HG03064 (cell line): ENCODE measurements around the gene TBX2.
"Not testable (repeated sequence)": the region's sequence is repeated elsewhere in the genome, so short reads cannot be mapped to it uniquely, and the experiment has no call there.

Experiments
- ATAC-seq: cut with Tn5 transposase; IDR thresholded peaks from one replicate; pipeline ENCODE4 v1.9.1; 2021; ENCODE audit warnings: low read depth; ENCODE audit not compliant: unreplicated experiment

TBX2 gene

GRCh38 chr17:61425682-61426481, 26.2 kb downstream of the TBX2 start:
- no peak for ATAC-seq

DNA sequence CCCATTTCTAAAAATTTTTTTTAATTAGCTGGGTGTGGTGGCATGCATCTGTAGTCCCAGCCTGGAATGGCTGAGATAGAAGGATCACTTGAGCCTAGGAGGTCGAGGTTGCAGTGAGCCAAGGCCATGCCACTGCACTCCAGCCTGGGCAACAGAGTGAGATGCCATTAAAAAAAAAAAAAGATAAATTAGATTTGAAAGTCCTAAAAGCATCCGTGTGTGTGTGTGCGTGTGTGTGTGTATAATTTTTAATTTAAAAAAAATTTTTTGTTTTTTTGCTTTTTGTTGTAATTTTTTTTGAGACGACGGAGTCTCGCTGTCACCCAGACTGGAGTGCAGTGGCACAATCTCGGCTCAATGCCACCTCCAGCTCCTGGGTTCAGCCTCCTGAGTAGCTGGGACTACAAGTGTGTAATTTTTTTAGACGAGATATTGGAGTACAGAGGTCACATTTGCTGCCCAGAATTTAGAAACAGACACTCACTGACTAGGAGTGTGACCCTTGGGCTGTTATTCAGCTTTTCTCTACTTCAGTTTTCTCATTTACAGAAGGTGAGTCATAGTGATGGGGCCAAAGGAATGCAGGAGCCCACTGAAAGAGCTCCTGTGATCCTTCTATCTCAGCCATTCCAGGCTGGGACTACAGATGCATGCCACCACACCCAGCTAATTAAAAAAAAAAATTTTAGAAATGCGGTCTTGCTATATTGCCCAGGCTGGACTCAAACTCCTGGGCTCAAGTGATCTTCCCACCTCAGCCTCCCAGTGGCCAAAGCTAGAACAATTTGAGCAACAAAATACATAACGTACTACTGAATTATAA, 27.1 kb downstream of the TBX2 start:
- ATAC-seq = no peak

DNA sequence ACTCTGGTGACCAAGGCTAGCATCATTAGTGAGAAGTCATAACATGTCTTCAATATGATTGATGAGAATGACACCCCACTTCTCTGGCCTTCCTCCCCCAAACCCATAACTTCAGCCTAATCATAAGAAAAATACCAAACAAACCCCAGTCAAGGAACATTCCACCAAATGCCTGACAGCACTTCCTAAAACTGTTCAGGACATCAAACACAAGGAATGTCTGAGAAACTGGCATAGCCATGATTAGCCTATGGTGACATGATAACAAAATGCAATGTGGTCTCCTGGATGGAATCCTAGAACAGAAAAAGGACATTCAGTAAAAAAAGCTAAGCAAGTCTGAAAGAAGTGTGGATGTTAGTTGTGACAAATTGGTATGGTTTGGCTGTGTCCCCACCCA, 27.9 kb downstream of the TBX2 start:
- ATAC-seq = no peak

GRCh38 chr17:61429274-61429673, 29.6 kb downstream of the TBX2 start:
- no peak for ATAC-seq

- not testable (repeated sequence) for ATAC-seq
Measured at GRCh38 chr17:61429831-61430230, 30.2 kb downstream of the TBX2 start.

- no peak for ATAC-seq
Measured at GRCh38 chr17:61431594-61432311, 32.1 kb downstream of the TBX2 start.

GRCh38 chr17:61436273-61436672, 36.6 kb downstream of the TBX2 start:
- no peak for ATAC-seq

GRCh38 chr17:61436995-61437704, 37.5 kb downstream of the TBX2 start:
- ATAC-seq = no peak

GRCh38 chr17:61440697-61441096, 41.1 kb downstream of the TBX2 start:
- ATAC-seq = no peak

DNA sequence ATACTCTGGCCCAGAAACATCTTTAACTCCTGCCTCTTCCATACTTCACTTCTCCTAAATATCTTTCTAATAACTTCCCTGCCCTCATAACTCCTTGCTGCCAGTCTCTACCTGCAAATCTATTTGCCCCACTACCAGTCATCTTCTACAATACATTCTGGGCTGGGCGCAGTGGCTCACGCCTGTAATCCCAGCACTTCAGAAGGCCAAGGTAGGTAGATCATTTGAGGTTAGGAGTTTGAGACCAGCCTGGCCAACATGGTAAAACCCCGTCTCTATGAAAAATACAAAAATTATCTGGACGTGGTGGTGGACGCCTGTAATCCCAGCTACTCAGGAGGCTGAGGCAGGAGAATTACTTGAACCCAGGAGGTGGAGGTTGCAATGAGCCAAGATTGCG, 41.9 kb downstream of the TBX2 start:
- not testable (repeated sequence) for ATAC-seq

- ATAC-seq = no peak
Measured at GRCh38 chr17:61442136-61442775, 42.6 kb downstream of the TBX2 start.

DNA sequence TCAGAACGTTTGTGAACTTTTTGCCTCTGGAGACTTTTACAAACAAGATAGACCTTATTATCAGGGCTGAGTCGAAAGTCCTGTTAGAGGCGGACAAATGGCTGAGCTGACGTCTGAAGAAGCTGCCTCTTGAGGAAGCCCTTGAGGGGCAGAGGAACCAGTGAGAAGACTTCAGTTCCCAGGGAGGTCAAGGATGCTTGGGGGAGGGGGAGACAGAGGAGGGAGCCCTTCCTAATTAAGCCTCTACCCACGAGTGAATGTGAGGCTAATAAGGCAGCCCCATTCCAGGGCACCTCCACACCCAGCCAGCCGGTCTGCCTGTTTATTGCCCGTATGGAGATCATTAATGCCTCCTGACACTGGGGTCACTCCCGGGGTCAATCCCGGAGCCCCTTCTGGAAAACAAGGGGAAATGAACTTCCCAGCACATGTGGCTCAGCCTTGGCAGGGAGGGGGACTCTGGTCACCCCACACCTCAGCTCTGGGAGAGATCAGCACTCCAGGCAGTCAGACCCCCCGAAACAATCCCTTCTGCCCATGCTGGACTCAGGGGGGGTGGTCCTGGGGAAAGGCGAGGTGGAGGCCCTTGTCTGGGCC, 43.3 kb downstream of the TBX2 start:
- no peak for ATAC-seq

DNA sequence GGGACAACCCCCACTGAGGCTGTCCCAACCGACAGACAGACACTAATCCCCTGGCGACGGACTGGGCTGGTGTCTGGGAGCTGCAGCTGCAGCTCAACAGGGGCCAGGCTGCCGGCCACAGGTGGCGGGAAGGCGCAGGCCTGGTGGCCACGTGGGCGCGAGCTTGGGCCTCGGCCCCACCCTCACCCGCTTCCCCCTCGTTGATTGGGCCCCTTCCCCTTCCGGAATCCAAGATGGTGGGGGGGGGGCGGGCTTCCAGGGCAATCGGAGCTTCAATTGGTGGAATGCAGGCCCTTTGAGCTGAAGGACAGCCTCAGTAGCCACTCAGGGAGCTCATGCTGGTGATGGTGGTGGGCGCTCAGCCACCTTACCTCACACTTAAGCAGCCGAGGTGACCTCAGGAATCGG, 43.8 kb downstream of the TBX2 start:
- ATAC-seq = no peak

DNA sequence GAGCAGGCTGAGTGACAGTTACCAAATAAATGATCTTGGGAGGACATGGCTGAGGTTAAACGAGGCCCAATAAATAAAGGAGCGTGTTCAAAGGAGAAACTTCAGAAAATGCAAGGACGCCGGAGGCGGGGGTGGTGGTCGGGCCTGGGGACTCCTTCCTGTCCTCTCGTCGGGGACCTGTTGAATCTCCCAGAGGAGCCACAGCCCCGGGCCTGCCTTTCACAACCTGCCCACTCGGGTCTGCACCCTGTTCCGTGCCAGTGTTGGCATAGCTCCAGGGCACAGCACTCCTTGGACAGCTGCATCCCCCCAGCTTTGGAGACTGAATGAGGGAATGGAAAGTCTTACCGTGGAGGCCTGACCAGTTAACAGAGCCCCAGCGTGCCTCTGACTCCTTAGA, 44.4 kb downstream of the TBX2 start:
- ATAC-seq = no peak

DNA sequence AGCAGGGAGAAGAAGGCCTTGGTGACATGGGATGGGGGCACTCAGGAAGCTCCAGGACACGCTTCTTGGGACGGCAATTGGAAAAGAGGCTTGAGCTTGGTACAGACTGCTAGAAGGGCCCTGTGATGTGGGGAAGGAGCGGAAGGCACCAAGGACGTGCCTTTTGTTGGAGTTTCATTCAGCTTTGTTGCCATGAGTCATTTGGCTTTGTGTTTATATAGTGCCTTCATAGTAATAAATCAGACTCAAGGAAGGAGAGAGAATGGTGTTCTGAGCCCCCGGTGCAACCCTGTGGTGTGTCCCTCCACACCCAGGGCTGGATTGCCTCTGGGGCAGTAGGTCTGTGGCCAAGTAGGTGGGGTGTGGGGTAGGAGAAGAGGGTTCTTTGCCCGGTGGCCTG, 45.2 kb downstream of the TBX2 start:
- no peak for ATAC-seq

DNA sequence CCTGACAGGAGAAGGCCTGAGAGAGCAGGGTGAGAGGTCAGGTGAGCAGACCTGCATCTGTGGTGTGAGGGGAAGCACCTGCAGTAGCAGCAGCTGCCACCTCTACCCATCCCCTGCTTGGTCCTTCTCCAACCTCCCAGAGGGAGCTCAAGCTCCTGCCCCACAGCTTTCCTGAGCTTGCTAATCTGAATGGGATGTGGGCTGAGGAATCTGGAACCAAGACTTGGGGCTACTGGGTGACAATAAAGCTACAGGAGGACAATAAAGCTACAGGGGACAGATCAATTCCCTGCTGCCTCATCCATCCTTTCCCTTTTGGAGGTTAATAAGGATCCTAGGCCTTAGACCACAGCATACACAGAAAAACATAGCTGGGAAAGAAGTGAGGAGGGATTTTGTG, 47.7 kb downstream of the TBX2 start:
- ATAC-seq = no peak

GRCh38 chr17:61448042-61448441, 48.4 kb downstream of the TBX2 start:
- no peak for ATAC-seq

DNA sequence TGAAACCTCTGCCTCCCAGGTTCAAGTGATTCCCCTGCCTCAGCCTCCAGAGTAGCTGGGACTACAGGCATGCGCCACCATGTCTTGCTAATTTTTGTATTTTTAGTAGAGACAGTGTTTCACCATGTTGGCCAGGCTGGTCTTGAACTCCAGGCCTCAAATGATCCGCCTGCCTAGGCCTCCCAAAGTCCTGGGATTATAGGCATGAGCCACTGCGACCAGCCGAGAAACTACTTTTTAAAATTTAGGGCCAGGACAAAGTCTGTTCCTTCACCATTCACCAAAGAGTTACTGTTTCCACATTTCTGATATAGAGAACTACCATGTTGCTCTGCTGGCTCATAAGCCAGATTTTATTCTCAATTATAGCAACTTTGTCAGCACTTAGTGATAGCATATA, 49.5 kb downstream of the TBX2 start:
- not testable (repeated sequence) for ATAC-seq

DNA sequence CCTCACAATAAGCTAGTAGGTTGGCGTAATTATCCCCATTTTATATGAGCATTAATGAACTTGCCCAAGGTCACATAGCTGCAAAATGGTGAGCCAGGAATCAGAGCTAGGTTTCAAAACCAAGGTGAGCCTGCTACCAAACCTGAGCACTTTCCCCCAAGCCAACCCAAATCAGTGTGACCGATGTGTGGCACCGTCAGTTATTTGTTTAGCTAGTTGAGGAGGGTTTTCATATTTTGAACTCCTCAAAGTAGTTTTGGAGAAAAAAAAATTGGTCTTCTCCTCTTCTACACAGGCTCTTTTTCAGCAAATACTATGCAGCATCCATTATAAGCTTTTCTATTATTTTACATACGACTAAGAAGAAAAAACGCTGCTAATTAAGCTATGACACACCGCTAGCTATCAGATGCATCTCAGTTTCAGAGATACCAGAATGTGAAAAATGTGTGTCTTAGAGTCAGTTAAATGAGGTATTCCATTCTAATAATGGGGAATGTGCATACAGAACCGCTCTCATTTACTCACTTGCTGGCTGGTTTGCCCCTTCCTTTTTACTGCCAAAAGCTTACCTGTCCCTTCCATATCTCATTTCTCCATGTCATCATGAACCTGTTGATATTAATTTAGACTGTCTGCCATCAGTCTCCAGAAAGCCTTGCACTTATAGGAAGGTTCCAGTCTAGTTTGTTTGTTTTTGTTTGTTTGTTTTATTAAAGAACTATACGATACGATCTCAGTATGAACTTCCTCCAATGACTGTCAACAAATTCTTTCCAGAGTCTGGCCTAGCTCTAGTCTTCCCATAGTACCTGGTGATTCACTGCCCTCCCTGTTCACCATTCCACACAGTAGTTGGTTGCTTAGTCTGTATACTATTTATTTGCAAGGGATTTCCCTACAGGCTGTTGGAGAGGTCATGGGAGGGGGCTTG, 50.3 kb downstream of the TBX2 start:
- ATAC-seq = no peak
